CD4-positive, alpha-beta memory T cell (primary cell): ENCODE data around the gene RPL19. TPM values are rescaled to one million over a fixed set of nuclear protein-coding genes. Genes with fewer than 3 reads are reported as not detected.

ENCODE experiments used
- CTCF ChIA-PET: fragments of 350-600 bp; sonication (Branson Sonifier 250); formaldehyde crosslinking; loops from one replicate; lab custom pipeline; 2021; ENCODE audit warnings: inconsistent platforms; ENCODE audit not compliant: partially characterized antibody; lab: Charles Lee
- POLR2A ChIA-PET: fragments of 350-600 bp; sonication (Branson Sonifier 250); formaldehyde crosslinking; loops from one replicate; lab custom pipeline; 2021; ENCODE audit not compliant: partially characterized antibody; lab: Charles Lee
- DNase-seq, 5 donors: peaks; one replicate each; pipeline versions ENCODE4 v3.0.0 to v3.0.0-alpha.2; 2020 to 2022; ENCODE audit warnings: mixed read lengths in 1 of 5
- H3K27ac ChIP-seq: one replicate; pipeline ENCODE4 v1.7.0; 2013; ENCODE audit warnings: low read depth, low read length
- H3K27me3 ChIP-seq: 2 replicates; pipeline ENCODE4 v1.7.0; 2013; ENCODE audit warnings: mild to moderate bottlenecking, low read length, moderate library complexity; ENCODE audit not compliant: insufficient read depth
- H3K36me3 ChIP-seq: 2 replicates; pipeline ENCODE4 v1.7.0; 2013; ENCODE audit warnings: mild to moderate bottlenecking, low read length, moderate library complexity; ENCODE audit not compliant: insufficient read depth
- H3K4me1 ChIP-seq: 2 replicates; pipeline ENCODE4 v1.7.0; 2013; ENCODE audit warnings: mild to moderate bottlenecking, low read length, moderate library complexity; ENCODE audit not compliant: insufficient read depth
- H3K4me3 ChIP-seq, 2 donors: one replicate each; pipeline ENCODE4 v1.7.0; 2013; ENCODE audit warnings: low read length in 2 of 2, mild to moderate bottlenecking in 1 of 2
- H3K9me3 ChIP-seq, 2 donors: one replicate each; pipeline ENCODE4 v1.7.0; 2013; ENCODE audit warnings: low read length in 2 of 2, control low read depth in 1 of 2; ENCODE audit not compliant: control insufficient read depth in 1 of 2
- H3K27ac Mint-ChIP-seq, 7 donors: one replicate each; pipeline ENCODE4 v1.8.0; 2020 to 2021; ENCODE audit warnings: mixed read lengths in 7 of 7, mild to moderate bottlenecking in 6 of 7, inconsistent platforms in 3 of 7, moderate library complexity in 3 of 7
- H3K27me3 Mint-ChIP-seq, 2 donors: one replicate each; pipeline ENCODE4 v1.8.0; 2020 to 2021; ENCODE audit warnings: mixed read lengths in 2 of 2
- H3K36me3 Mint-ChIP-seq, 2 donors: one replicate each; pipeline ENCODE4 v1.8.0; 2020 to 2021; ENCODE audit warnings: mixed read lengths in 2 of 2, inconsistent platforms in 1 of 2, mild to moderate bottlenecking in 1 of 2
- H3K4me1 Mint-ChIP-seq, 4 donors: one replicate each; pipeline ENCODE4 v1.8.0; 2020 to 2021; ENCODE audit warnings: mixed read lengths in 4 of 4, mild to moderate bottlenecking in 1 of 4
- H3K4me3 Mint-ChIP-seq, 8 donors: one replicate each; pipeline ENCODE4 v1.8.0; 2020 to 2021; ENCODE audit warnings: mixed read lengths in 8 of 8, mild to moderate bottlenecking in 7 of 8, moderate library complexity in 6 of 8, inconsistent platforms in 3 of 8
- H3K9me3 Mint-ChIP-seq, 8 donors: one replicate each; pipeline ENCODE4 v1.8.0; 2020 to 2021; ENCODE audit warnings: mixed read lengths in 8 of 8, mild to moderate bottlenecking in 5 of 8, inconsistent platforms in 3 of 8, moderate library complexity in 1 of 8
- intact Hi-C: fragments of 100-400 bp; cut with micrococcal nuclease; formaldehyde crosslinking; loops from one replicate; pipeline ENCODE4 v1.15.1; 2023
- polyA plus RNA-seq, 2 donors: library from polyadenylated mRNA; unstranded; fragments of 300-500 nt; fragmentation: Illumina TruSeq; gene quantifications; one replicate each; pipeline ENCODE4 v1.2.3, GENCODE V29; 2021
- total RNA-seq, 2 experiments: library from RNA; stranded (reverse); gene quantifications; one replicate each; pipeline ENCODE4 v1.2.3, GENCODE V29; 2021

The RPL19 gene
- total and polyA plus RNA-seq, 4 experiments from 2014 or later, result 2,224 to 3,299 (median 3,252) TPM

- Mint-ChIP-seq H3K27ac (peak overlapping the region in 2 of 7 donors; percentile 27 to 47), H3K4me3 (no peak overlapping the region), H3K4me1 (peaks cover 0 to 3% (median under 1%) of the 10 kb centered on the region in 4 donors), H3K27me3 (no peaks in the 10 kb centered on the region), H3K36me3 (peaks cover 14 to 41% of the 10 kb centered on the region in 2 donors), H3K9me3 (no peaks in the 10 kb centered on the region)
- Histone ChIP-seq H3K36me3 (peaks cover 37% of the 10 kb centered on the region), H3K9me3 (no peaks in the 10 kb centered on the region), H3K4me1 (no peaks in the 10 kb centered on the region), H3K4me3 (no peak overlapping the region), H3K27ac (no peak overlapping the region), H3K27me3 (no peaks in the 10 kb centered on the region)
- ChIA-PET CTCF (interaction anchor here (0.7 to 1.7 kb wide), 5 partner anchors 8 to 23 kb away, joined by 3 to 10 read pairs (median 4); no protein-coding TSS in a partner anchor), POLR2A (no interaction called here)
- no peak for DNase-seq
- intact Hi-C loops, result no loop called here
These were observed 12.8 kb upstream of the RPL19 start for GRCh38 chr17:39187152-39187830.

GRCh38 chr17:39191750-39192510 is 8.2 kb upstream of the RPL19 start:
- POLR2A ChIA-PET, result interaction anchor here (1.1 kb wide), 1 partner anchor 8 kb away, joined by 3 read pairs; the partner anchor contains the start of gene RPL19
- peak overlapping the region in 3 of 7 donors; percentile 21 to 73 (median 54) for H3K27ac Mint-ChIP-seq

GRCh38 chr17:39192901-39193300 is 7.2 kb upstream of the RPL19 start:
- Mint-ChIP-seq H3K27me3 (no peaks in the 10 kb centered on the region), H3K4me3 (peak overlapping the region in 2 of 8 donors; percentile 6 to 25), H3K4me1 (peaks cover 17 to 43% (median 25%) of the 10 kb centered on the region in 4 donors), H3K36me3 (peaks cover 3 to 26% of the 10 kb centered on the region in 2 donors), H3K9me3 (no peaks in the 10 kb centered on the region), H3K27ac (peak overlapping the region in 3 of 7 donors; percentile 40 to 73 (median 72))
- ChIA-PET POLR2A (interaction anchor here (0.6 kb wide), 1 partner anchor 50 kb away, joined by 3 read pairs; no protein-coding TSS in a partner anchor), CTCF (interaction anchor here (0.9 to 5.7 kb wide), 4 partner anchors 18 to 210 kb away, joined by 3 to 26 read pairs (median 4); no protein-coding TSS in a partner anchor)
- Histone ChIP-seq H3K27ac (no peak overlapping the region), H3K36me3 (peaks cover 7% of the 10 kb centered on the region), H3K4me1 (peaks cover 17% of the 10 kb centered on the region), H3K4me3 (no peak overlapping the region), H3K27me3 (no peaks in the 10 kb centered on the region), H3K9me3 (no peaks in the 10 kb centered on the region)
- DNase-seq, result no peak
- intact Hi-C loops, result no loop called here

More at GRCh38 chr17:39191750-39192510, 8.2 kb upstream of the RPL19 start:
- peaks cover 13% of the 10 kb centered on the region for H3K36me3 ChIP-seq
- Mint-ChIP-seq H3K4me3 (peak overlapping the region in 1 of 8 donors; percentile 50), H3K36me3 (peaks cover 3 to 33% of the 10 kb centered on the region in 2 donors), H3K4me1 (peaks cover 17 to 42% (median 25%) of the 10 kb centered on the region in 4 donors), H3K9me3 (no peaks in the 10 kb centered on the region), H3K27me3 (no peaks in the 10 kb centered on the region)
- H3K27me3 ChIP-seq, result no peaks in the 10 kb centered on the region
- H3K27ac ChIP-seq, result no peak overlapping the region
- DNase-seq, result no peak
- no peaks in the 10 kb centered on the region for H3K9me3 ChIP-seq
- CTCF ChIA-PET, result interaction anchor here (1.0 to 5.7 kb wide), 2 partner anchors 17 to 52 kb away, joined by 3 to 26 read pairs; no protein-coding TSS in a partner anchor
- intact Hi-C loops, result no loop called here
- peaks cover 15% of the 10 kb centered on the region for H3K4me1 ChIP-seq
- no peak overlapping the region for H3K4me3 ChIP-seq

- intact Hi-C loops, result no loop called here
- Mint-ChIP-seq H3K36me3 (peaks cover 3 to 26% of the 10 kb centered on the region in 2 donors), H3K4me1 (peaks cover 20 to 47% (median 28%) of the 10 kb centered on the region in 4 donors), H3K27ac (no peak overlapping the region), H3K9me3 (no peaks in the 10 kb centered on the region), H3K27me3 (no peaks in the 10 kb centered on the region), H3K4me3 (no peak overlapping the region)
- Histone ChIP-seq H3K36me3 (peaks cover 7% of the 10 kb centered on the region), H3K9me3 (no peaks in the 10 kb centered on the region), H3K4me1 (peaks cover 21% of the 10 kb centered on the region), H3K4me3 (no peak overlapping the region), H3K27me3 (no peaks in the 10 kb centered on the region), H3K27ac (no peak overlapping the region)
- ChIA-PET CTCF (interaction anchor here (0.9 to 5.7 kb wide), 4 partner anchors 18 to 210 kb away, joined by 3 to 26 read pairs (median 4); no protein-coding TSS in a partner anchor), POLR2A (interaction anchor here (0.6 kb wide), 1 partner anchor 49 kb away, joined by 3 read pairs; no protein-coding TSS in a partner anchor)
- no peak for DNase-seq
These were observed 6.7 kb upstream of the RPL19 start for GRCh38 chr17:39193346-39193745.

- peaks cover 7% of the 10 kb centered on the region for H3K36me3 ChIP-seq
- Mint-ChIP-seq H3K27ac (peak overlapping the region in 6 of 7 donors; percentile 35 to 80 (median 63)), H3K27me3 (no peaks in the 10 kb centered on the region), H3K4me3 (peak overlapping the region in 2 of 8 donors; percentile 28 to 39), H3K4me1 (peaks cover 25 to 56% (median 36%) of the 10 kb centered on the region in 4 donors), H3K36me3 (peaks cover 3 to 24% of the 10 kb centered on the region in 2 donors), H3K9me3 (no peaks in the 10 kb centered on the region)
- H3K9me3 ChIP-seq, result no peaks in the 10 kb centered on the region
- ChIA-PET POLR2A (no interaction called here), CTCF (interaction anchor here (0.9 to 5.7 kb wide), 6 partner anchors 8 to 211 kb away, joined by 3 to 26 read pairs (median 6); partner anchors contain the start of gene ARL5C)
- intact Hi-C loops, result no loop called here
- H3K4me1 ChIP-seq, result peaks cover 31% of the 10 kb centered on the region
- H3K27me3 ChIP-seq, result no peaks in the 10 kb centered on the region
- DNase-seq, result no peak
- no peak overlapping the region for H3K4me3 ChIP-seq
- H3K27ac ChIP-seq, result no peak overlapping the region
These were observed 5.7 kb upstream of the RPL19 start for GRCh38 chr17:39194089-39194984.

GRCh38 chr17:39194985-39195524 is 5.0 kb upstream of the RPL19 start:
- ChIA-PET CTCF (interaction anchor here (0.9 to 5.7 kb wide), 8 partner anchors 8 to 102 kb away, joined by 3 to 26 read pairs (median 6); partner anchors contain the start of gene ARL5C), POLR2A (interaction anchor here (0.9 to 1.6 kb wide), 4 partner anchors 20 to 443 kb away, joined by 4 to 6 read pairs (median 4); partner anchors contain the start of gene PSMB3)
- no peak overlapping the region for H3K27ac ChIP-seq
- no peak overlapping the region for H3K4me3 ChIP-seq
- intact Hi-C loops, result loop anchor here (5.0 kb wide), 1 partner anchor 42 kb away; no protein-coding TSS in a partner anchor
- H3K36me3 ChIP-seq, result peaks cover 7% of the 10 kb centered on the region
- peak in 1 of 5 donors; percentile 29 for DNase-seq
- H3K4me3 Mint-ChIP-seq, result peak overlapping the region in 6 of 8 donors; percentile 64 to 81 (median 75)
- H3K4me1 Mint-ChIP-seq, result peaks cover 30 to 63% (median 42%) of the 10 kb centered on the region in 4 donors
- peaks cover 35% of the 10 kb centered on the region for H3K4me1 ChIP-seq
- peaks cover 5 to 27% of the 10 kb centered on the region in 2 donors for H3K36me3 Mint-ChIP-seq
- no peaks in the 10 kb centered on the region for H3K27me3 Mint-ChIP-seq
- no peaks in the 10 kb centered on the region for H3K27me3 ChIP-seq
- peaks cover 0 to 4% (median 0%) of the 10 kb centered on the region in 8 donors for H3K9me3 Mint-ChIP-seq
- no peaks in the 10 kb centered on the region for H3K9me3 ChIP-seq
- peak overlapping the region in 6 of 7 donors; percentile 10 to 90 (median 75) for H3K27ac Mint-ChIP-seq
